AG09309 (cell line): ENCODE measurements around the gene CAPS2.

ENCODE experiments used
- DNase-seq: peaks from one replicate; pipeline ENCODE4 v3.0.0-alpha.2; 2010; ENCODE audit warnings: low read depth
- H3K4me3 ChIP-seq: 2 replicates; pipeline ENCODE4 v1.5.1; 2011; ENCODE audit warnings: mild to moderate bottlenecking, low read depth, low read length, moderate library complexity; ENCODE audit not compliant: control insufficient read depth
- CTCF ChIP-seq: IDR thresholded peaks from 2 replicates; pipeline ENCODE4 v1.5.1; 2011; ENCODE audit warnings: mild to moderate bottlenecking, low read depth, low read length, inconsistent platforms; ENCODE audit not compliant: insufficient read depth, control insufficient read depth; ENCODE audit errors: missing control alignments

The CAPS2 gene

GRCh38 chr12:75294336-75294735 is 35.8 kb downstream of the CAPS2 start:
- DNase-seq = no peak
- no peak for TF ChIP-seq CTCF

DNA sequence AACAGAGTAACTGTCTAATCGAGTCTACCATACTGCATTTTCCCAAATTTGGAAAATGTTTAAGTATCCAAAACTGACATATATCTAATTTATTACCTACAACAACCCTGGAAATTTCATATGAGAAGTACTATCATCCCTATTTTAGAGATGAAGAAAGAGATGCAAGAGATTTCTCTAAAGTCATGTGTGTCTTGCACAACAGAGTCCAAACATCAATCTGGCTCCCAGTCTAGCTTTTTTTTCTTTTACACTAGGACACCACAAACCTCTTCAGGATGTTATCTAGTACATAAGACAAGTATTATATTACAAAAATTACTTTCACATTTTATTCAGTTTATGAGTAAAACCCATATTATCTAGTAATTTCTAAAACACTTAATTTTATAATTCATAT is 39.1 kb downstream of the CAPS2 start:
- DNase-seq = no peak
- no peak overlapping the region for H3K4me3 ChIP-seq
- no peak for TF ChIP-seq CTCF

More at GRCh38 chr12:75294336-75294735, 35.8 kb downstream of the CAPS2 start:
- H3K4me3 ChIP-seq = no peak overlapping the region

- peak; percentile 29 for TF ChIP-seq CTCF
- no peak overlapping the region for H3K4me3 ChIP-seq
- no peak for DNase-seq
These were observed 40.4 kb downstream of the CAPS2 start for GRCh38 chr12:75289753-75290152.

- no peak overlapping the region for H3K4me3 ChIP-seq
- no peak for TF ChIP-seq CTCF
- DNase-seq = no peak
These were observed 41.3 kb downstream of the CAPS2 start for GRCh38 chr12:75288860-75289259.

- DNase-seq = no peak
- TF ChIP-seq CTCF = no peak
- H3K4me3 ChIP-seq = no peak overlapping the region
These were observed 54.4 kb downstream of the CAPS2 start for GRCh38 chr12:75275702-75276101.

DNA sequence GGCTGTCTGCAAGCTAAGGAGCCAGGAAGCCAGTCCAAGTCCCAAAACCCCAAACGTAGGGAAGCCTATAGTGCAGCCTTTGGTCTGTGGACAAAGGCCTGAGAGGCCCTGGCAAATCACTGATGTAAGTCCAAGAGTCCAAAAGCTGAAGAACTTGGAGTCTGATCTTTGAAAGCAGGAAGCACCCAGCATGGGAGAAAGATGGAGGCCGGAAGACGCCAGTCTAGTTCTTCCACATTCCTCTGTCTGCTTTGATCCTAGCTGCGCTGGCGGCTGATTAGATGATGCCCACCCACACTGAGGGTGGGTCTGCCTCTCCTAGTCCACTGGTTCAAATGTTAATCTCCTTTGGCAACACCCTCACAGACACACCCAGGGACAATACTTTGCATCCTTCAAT is 58.5 kb downstream of the CAPS2 start:
- no peak for DNase-seq
- no peak for TF ChIP-seq CTCF
- no peak overlapping the region for H3K4me3 ChIP-seq

GRCh38 chr12:75270157-75270556 is 60.0 kb downstream of the CAPS2 start:
- TF ChIP-seq CTCF = no peak
- H3K4me3 ChIP-seq = no peak overlapping the region
- DNase-seq = no peak
